Endothelial cell of hepatic sinusoid (primary cell): ENCODE measurements around the gene RNU6-9.

Experiments used
- in situ Hi-C: cut with HindIII; loops from 2 replicates; pipeline ENCODE4 v1.10.0; 2017; ENCODE audit warnings: low sequenced_read_pairs

The RNU6-9 gene

GRCh38 chr19:916645-917322 is 23.5 kb downstream of the RNU6-9 start:
- in situ Hi-C loops: no loop called here

GRCh38 chr19:917323-918151 is 24.3 kb downstream of the RNU6-9 start, which contains the start of gene KISS1R:
KISS1R (plus strand) TSS chr19:917333; CDS start chr19:917503, 170 bp downstream.
- in situ Hi-C loops: no loop called here

DNA sequence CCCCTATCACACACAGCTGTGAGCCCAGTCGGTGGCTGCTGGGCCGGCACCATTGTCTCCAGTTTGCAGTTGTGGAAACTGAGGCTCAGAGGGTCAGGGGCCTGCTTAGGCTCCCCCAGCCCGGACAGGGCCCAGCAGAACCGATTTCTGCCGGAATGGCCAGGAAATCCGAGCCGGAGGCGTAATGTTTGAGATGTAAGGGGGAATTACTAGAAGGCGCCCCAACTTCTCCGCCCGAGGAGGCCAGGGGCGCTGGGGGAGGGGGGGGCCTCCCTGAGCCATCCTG is 24.8 kb downstream of the RNU6-9 start:
- in situ Hi-C loops: no loop called here

- in situ Hi-C loops: no loop called here
Measured at GRCh38 chr19:918481-919198, 25.4 kb downstream of the RNU6-9 start.

- in situ Hi-C loops: no loop called here
Measured at GRCh38 chr19:919199-920050, 26.1 kb downstream of the RNU6-9 start.

GRCh38 chr19:920051-920864 is 27.0 kb downstream of the RNU6-9 start:
- in situ Hi-C loops: no loop called here

GRCh38 chr19:924553-925086 is 31.3 kb downstream of the RNU6-9 start:
- in situ Hi-C loops: no loop called here

DNA sequence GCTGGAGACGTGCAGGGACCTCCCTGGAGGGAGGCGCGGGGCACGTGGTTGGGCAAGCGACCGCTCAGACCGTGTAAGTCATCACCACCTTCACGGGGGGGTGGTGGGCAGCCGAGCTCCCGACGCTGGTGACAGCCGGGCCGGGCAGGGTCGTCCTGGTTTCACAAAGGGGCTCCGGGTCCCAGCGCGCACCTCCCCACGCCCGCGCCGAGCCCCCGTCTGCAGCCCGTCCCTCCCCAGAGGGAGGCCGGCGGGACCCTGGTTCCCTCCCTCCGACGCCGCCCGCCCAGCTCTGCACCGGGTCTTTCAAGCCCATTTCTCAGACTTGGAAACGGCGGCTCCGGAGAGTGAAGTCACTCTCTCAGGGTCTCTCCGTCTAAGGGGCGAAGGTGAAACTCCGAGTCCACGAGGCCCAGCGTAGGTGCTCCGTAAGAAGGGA is 31.8 kb downstream of the RNU6-9 start:
- in situ Hi-C loops: no loop called here

DNA sequence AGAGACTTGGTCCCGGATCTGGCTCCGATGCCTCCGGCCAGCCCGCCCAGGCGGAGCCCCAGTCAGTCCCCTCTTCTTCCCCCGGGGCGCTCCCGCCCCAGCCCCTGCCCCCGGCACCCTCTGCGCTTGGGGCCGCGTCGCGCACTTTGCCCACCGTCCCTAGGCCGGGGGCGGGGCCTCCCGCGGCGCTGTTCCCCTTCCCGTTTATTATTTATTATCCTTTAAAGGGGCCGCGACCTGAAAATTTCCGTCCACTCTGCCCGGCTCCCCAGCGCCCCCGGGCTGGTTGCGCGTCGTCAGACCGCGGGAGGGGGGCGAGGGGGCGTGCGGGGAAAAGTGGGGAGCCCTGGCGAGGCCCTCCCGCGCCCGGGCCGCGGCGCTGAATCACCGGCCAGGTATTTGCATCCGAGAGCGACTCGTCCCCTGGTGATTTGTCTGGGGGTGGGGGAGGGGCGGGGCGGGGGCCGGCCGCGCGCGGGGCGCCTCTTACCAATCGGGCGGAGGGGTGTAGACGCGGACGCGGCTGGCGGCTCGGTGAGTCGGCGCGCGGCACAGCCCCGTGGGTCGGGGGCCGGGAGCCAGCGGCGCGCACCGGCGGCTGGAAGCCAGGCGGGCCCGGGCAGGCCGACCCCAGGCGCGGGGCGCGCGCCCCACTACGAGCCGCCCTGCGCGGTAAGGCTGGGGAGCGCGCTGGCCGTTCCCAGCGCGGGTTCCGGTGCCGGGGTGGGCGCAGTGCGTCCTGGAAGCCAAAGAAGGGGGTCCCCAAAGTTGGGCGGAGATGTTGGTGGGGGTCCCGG is 32.4 kb downstream of the RNU6-9 start, which contains the start of gene ARID3A:
Gene ARID3A, plus strand, starts transcription at position 510 of the 797 bp plus-strand sequence. CDS start 3,494 bp downstream, outside the sequence.
- in situ Hi-C loops: no loop called here

- in situ Hi-C loops: no loop called here
Measured at GRCh38 chr19:926323-926588, 33.0 kb downstream of the RNU6-9 start.

DNA sequence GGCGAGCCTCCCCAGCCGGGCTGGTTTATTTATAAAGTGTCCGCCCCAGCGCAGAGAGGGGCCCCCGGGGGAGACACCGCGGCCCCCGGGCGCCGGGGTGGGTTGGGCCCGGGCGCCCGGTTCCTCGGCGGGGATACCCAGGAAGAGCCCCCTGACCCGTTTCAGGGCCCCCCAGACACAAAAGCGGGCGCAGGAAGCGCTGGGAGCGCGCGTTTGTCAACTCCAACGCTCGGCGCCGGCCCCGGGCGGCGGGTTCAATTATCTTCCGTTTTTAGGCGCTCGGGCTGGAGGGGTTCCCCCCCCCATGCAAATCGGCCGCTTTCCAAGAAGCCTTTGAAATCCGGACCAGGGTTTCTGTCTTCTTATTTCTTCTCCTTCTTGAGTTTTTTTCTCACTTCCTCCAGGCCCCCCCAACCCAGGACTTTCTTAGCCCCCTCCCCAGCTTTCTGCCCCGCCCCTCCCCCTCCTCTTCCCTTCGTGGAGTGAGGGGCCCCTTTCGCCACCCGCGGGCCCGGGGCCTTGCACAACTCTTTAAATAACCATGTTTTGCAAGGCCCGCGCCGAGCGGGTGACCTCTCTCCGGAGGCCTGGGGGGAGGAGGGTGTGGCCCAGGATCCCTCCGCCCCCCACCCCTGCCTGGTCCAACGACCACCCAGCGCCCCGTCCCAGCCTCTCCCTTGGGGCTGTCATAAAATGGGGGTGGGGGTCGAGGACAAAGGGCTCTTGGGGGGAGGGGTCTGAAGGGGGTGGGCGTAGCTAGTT is 33.5 kb downstream of the RNU6-9 start:
- in situ Hi-C loops: no loop called here

DNA sequence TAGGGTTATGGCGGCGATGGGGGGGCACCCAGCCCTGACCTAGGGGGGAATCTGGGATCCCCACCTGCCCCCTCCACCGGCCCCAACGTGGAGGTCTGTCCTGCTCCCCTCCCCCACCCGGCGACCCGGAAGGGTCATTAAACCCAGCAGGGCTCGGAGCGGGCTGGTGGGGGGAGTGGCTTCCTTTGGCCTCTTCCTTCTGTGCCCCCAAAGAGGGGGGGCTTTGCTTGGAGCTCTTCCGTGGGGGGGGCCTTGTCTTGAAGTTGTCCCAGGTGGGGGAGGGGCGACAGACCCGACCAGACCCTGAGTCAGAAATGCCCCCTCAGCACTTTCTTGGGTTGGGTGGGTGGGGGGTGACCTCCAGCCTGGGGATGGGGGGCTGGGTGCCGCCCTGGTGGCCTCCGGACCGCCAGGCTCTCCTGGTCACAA is 34.1 kb downstream of the RNU6-9 start:
- in situ Hi-C loops: no loop called here

DNA sequence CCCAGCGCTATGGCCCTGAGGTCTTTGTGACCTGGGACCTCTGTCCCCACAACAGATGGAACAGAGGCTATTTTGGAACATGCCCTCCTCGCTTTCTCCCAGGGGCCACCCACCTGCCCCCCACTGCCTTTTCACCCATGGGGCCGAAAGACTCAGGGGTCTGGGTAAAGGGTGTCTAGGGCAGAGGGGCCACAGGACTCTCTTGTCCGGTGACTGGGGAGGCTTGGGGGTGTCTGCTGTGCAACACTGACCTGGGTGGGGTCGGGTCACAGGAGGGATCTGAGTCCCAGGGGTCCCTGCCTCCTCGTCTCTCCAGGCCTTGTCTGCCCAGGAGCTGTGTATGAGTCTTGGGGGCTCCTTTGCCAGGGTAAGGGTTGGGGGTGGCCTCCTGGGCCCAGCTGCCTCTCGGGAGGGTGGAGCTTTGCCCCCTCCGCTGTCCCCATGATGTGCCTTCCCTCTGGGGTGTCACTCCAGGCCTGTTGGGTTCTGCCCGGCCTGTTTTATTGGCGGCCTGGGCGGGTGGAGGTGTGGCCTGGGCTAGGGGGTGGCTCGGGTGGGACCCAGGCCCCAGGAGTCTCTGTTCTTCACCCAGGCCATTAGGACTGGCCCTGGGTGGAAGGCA is 34.6 kb downstream of the RNU6-9 start:
- in situ Hi-C loops: no loop called here

DNA sequence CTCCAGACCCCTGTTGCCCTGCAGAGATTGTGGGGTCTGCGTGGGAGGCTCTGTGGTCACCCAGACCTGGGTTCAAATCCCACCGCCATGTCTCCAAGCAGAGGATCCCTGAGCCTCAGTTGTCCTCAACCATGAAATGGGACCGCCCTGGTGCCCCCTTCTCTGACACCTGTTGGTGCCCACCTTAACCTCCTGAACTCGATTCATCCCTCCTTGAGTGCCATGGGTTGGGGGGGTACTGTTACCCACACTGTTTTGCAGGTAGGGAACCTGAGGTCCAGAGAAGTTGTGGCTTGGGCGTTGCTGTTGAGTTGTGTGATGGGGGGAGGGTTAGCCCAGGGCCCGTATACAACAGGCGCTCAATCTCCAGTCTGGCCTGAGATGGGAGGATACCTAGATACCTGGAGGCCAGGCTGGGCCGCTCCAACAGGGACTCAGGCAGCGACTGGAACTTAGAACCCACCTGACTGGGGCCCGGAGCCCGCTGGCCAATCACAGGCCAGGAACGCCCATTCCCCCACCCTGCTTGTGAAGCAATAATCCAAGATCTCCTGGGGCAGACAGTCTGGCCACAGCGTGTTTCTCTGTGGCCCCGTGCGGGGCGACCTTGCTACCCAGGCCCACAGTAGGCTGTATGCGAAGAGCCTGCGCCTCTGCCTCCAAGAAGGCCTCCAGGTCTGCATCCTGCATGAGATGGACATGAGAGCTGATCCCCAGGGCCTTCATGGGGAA is 35.4 kb downstream of the RNU6-9 start:
- in situ Hi-C loops: no loop called here

- in situ Hi-C loops: no loop called here
Measured at GRCh38 chr19:929203-929890, 36.1 kb downstream of the RNU6-9 start.

DNA sequence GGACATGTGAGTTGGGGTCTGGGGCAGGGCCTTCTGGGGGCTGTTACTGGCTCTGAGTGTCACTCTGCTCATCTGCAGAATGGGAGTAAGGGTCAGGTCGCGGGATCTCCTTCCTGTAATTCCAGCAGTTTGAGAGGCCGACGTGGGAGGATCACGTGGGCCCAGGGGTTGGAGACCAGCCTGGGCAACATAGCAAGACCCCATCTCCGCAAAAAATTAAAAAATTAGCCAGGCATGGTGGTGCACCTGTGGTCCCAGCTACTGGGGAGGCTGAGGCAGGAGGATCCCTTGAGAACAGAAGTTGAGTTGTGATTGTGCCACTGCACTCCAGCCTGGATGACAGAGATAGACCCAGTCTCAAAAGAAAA is 36.6 kb downstream of the RNU6-9 start:
- in situ Hi-C loops: no loop called here
